Neural crest cell (in vitro differentiated cells): Measurements from ENCODE around the gene MEIS3. TPM values are rescaled to one million over a fixed set of nuclear protein-coding genes. Genes with fewer than 3 reads are reported as not detected.

Source experiments
- DNase-seq: peaks from one replicate; pipeline ENCODE4 v3.0.0; 2021; ENCODE audit warnings: low read depth, mixed read lengths, low spot score
- H3K27ac Mint-ChIP-seq: one replicate; pipeline ENCODE4 v1.8.0; 2021; ENCODE audit warnings: mild to moderate bottlenecking, mixed read lengths; ENCODE audit not compliant: unreplicated experiment
- H3K27me3 Mint-ChIP-seq: 2 replicates; pipeline ENCODE4 v1.8.0; 2021; ENCODE audit warnings: low read depth, mild to moderate bottlenecking, mixed read lengths
- H3K36me3 Mint-ChIP-seq: 2 replicates; pipeline ENCODE4 v1.8.0; 2021; ENCODE audit warnings: low read depth, mild to moderate bottlenecking, mixed read lengths
- H3K4me1 Mint-ChIP-seq: 2 replicates; pipeline ENCODE4 v1.8.0; 2021; ENCODE audit warnings: mixed read lengths
- H3K4me3 Mint-ChIP-seq: one replicate; pipeline ENCODE4 v1.8.0; 2021; ENCODE audit warnings: mild to moderate bottlenecking, mixed read lengths
- H3K9me3 Mint-ChIP-seq: 2 replicates; pipeline ENCODE4 v1.8.0; 2021; ENCODE audit warnings: mixed read lengths
- total RNA-seq: library from RNA; stranded (reverse); gene quantifications from 2 replicates; pipeline ENCODE4 v1.2.1, GENCODE V29; 2021
- TF ChIP-seq, protein P1 (sequence below): fragments of 200-600 bp; sonication (generic); conservative IDR thresholded peaks from 2 replicates; pipeline ENCODE4 v1.5.0; 2021; ENCODE audit warnings: antibody characterized with exemption, mild to moderate bottlenecking

MEIS3 gene
- total RNA-seq, 1 donor from 2014 or later, result 99.9 TPM

DNA sequence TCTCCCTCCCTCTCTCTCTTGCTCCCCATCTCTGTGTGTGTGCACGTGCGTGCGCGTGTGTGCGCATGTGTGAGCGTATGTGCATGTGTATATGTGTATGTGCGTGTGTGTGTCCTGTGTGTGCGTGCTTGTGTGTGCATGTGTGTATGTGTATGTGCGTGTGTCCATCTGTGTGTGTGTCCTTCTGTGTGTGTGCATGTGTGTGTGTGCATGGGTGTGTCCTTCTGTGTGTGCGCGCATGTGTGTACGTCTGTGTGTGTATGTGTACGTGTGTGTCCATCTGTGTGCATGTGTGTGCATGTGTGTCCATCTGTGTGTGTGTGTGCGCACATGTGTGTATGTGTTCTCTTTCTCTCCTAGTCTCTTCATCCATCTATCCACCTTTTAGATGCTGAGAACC, 40.1 kb upstream of the MEIS3 start:
- Mint-ChIP-seq H3K4me3 (no peak overlapping the region), H3K4me1 (no peaks in the 10 kb centered on the region), H3K9me3 (peaks cover 3% of the 10 kb centered on the region), H3K27me3 (peaks cover 35% of the 10 kb centered on the region), H3K36me3 (no peaks in the 10 kb centered on the region), H3K27ac (no peak overlapping the region)
- TF ChIP-seq, protein P1, sequence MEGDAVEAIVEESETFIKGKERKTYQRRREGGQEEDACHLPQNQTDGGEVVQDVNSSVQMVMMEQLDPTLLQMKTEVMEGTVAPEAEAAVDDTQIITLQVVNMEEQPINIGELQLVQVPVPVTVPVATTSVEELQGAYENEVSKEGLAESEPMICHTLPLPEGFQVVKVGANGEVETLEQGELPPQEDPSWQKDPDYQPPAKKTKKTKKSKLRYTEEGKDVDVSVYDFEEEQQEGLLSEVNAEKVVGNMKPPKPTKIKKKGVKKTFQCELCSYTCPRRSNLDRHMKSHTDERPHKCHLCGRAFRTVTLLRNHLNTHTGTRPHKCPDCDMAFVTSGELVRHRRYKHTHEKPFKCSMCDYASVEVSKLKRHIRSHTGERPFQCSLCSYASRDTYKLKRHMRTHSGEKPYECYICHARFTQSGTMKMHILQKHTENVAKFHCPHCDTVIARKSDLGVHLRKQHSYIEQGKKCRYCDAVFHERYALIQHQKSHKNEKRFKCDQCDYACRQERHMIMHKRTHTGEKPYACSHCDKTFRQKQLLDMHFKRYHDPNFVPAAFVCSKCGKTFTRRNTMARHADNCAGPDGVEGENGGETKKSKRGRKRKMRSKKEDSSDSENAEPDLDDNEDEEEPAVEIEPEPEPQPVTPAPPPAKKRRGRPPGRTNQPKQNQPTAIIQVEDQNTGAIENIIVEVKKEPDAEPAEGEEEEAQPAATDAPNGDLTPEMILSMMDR, result no peak
- DNase-seq, result no peak

DNA sequence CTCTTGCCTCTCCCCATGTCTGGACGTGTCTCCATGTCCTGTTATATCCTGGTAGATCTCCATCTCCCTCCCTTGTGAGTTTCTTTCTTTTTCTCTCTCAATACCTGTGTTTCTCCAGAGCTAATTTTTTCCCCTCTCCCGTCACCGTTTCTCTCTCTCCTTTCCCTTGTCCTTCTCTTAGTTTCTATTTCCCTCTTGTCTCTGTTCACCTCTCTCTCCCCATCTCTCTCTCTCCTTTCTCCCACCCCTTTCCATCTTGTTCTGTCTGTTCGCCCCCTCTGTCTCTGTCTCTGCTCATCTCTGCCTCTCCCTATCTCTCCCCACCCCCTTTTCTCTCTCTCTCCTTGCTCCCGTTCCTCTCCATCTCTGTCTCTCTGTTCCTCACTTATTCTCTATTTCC, 39.3 kb upstream of the MEIS3 start:
- DNase-seq, result no peak
- Mint-ChIP-seq H3K27me3 (peaks cover 38% of the 10 kb centered on the region), H3K27ac (no peak overlapping the region), H3K4me3 (no peak overlapping the region), H3K4me1 (no peaks in the 10 kb centered on the region), H3K9me3 (peaks cover 3% of the 10 kb centered on the region), H3K36me3 (no peaks in the 10 kb centered on the region)
- TF ChIP-seq, protein P1, result no peak

DNA sequence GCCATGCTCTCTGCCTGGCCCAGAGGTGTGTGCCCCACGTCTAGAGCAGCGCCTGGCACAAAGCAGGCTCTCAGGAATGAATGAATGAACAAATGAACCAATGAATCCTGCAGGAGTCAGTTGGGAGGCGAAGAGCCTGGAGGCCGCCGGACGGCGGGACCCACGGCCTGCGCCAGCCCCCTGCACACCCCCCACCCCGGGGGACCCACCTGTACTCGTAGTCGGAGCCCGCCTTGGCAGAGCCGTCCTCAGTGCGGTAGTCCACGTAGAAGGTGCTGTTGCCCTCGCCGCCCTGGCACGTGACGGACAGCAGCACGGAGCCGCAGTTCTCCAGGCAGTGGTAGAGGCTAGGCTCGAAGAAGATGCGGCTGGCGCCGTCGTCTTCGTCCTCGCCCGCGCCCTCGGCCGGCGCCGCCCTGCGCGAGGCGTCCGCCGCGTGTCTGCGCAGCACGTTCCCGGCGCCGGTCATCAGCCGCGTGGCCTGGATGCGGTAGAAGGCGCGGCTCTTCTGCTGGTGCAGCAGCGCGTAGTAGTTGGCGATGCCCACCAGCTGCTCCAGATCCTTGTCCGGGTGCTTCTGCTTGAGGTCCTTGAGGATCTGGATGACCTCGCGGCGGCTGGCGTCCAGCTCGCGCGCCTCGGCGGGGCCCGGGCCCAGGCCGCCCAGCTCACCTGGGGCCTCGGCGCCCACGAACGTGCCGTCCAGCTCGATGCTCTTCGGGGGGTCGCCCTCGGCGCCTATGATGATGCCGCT, 37.6 kb upstream of the MEIS3 start:
- TF ChIP-seq, protein P1, result no peak
- H3K4me1 Mint-ChIP-seq, result no peaks in the 10 kb centered on the region
- peaks cover 45% of the 10 kb centered on the region for H3K27me3 Mint-ChIP-seq
- H3K4me3 Mint-ChIP-seq, result no peak overlapping the region
- H3K9me3 Mint-ChIP-seq, result peaks cover 3% of the 10 kb centered on the region
- H3K27ac Mint-ChIP-seq, result no peak overlapping the region
- H3K36me3 Mint-ChIP-seq, result no peaks in the 10 kb centered on the region
- no peak for DNase-seq

DNA sequence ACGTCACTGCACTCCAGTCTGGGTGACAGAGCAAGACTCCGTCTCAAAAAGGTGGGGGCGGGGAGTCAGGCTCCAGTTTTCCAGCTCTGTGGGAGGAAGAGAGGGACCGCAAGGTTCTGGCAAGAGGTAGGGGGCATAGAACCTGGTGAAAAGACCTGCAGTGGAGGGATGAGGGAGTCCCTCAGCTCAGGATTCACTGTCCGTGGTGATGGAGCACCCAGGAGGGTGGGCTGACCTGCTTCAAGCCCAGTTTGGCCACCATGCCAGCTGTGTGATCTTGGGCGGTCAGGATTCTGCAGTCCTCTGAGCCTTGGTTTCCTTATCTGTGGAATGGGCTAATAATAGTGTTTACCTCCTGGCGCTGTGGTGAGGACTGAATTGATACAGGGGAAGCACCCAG, 31.2 kb upstream of the MEIS3 start:
- Mint-ChIP-seq H3K4me3 (no peak overlapping the region), H3K4me1 (peaks cover 11% of the 10 kb centered on the region), H3K27me3 (peaks cover 88% of the 10 kb centered on the region)

DNA sequence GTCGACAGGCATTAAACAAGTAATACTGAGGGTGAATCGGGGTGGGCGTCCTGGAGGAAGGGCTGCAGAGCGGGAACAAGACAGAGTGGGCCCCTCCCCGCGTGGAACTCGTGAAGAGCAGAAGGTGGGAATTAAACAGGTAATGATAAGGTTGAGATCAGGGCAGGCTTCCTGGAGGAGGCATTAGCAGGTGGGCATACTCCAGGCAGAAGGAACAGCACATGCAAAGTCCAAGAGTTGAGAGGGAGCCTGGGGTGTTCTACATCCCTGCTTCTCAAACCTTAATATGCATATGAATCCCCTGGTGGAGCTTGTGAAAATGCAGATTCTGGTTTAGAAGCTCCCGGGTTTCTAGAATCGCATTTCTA, 29.0 kb upstream of the MEIS3 start:
- Mint-ChIP-seq H3K9me3 (no peaks in the 10 kb centered on the region), H3K36me3 (no peaks in the 10 kb centered on the region)

More for the DNA sequence above, 31.2 kb upstream of the MEIS3 start:
- TF ChIP-seq, protein P1, result no peak
- DNase-seq, result no peak
- no peaks in the 10 kb centered on the region for H3K36me3 Mint-ChIP-seq
- H3K9me3 Mint-ChIP-seq, result peaks cover 2% of the 10 kb centered on the region
- no peak overlapping the region for H3K27ac Mint-ChIP-seq

More for the DNA sequence above, 29.0 kb upstream of the MEIS3 start:
- Mint-ChIP-seq H3K4me1 (peaks cover 22% of the 10 kb centered on the region), H3K27me3 (peaks cover 89% of the 10 kb centered on the region), H3K4me3 (no peak overlapping the region), H3K27ac (no peak overlapping the region)
- DNase-seq, result no peak
- TF ChIP-seq, protein P1, result no peak
